Lower lobe of right lung (tissue), 2 donors: Measurements from ENCODE around the gene STON2. TPM values are rescaled to one million over a fixed set of nuclear protein-coding genes. Genes with fewer than 3 reads are reported as not detected.

Source experiments
- ATAC-seq, 2 donors: fragments of 200-7000 bp; cut with Tn5 transposase; one replicate each; pipeline ENCODE4 v1.9.1; 2020 to 2022; ENCODE audit warnings: mild to moderate bottlenecking in 2 of 2, moderate library complexity in 2 of 2
- DNase-seq: peaks from one replicate; pipeline ENCODE4 v3.0.0-alpha.2; 2020
- H3K27ac ChIP-seq: fragments of 200-600 bp; one replicate; pipeline ENCODE4 v1.8.0; 2022
- H3K27me3 ChIP-seq: fragments of 200-600 bp; one replicate; pipeline ENCODE4 v1.8.0; 2022; ENCODE audit warnings: low read depth
- H3K36me3 ChIP-seq: fragments of 200-600 bp; one replicate; pipeline ENCODE4 v1.8.0; 2022; ENCODE audit warnings: mild to moderate bottlenecking
- H3K4me1 ChIP-seq: fragments of 200-600 bp; one replicate; pipeline ENCODE4 v1.8.0; 2022
- H3K4me3 ChIP-seq: fragments of 200-600 bp; one replicate; pipeline ENCODE4 v1.8.0; 2022; ENCODE audit warnings: mild to moderate bottlenecking
- H3K9me3 ChIP-seq: fragments of 200-600 bp; one replicate; pipeline ENCODE4 v1.8.0; 2022
- CTCF ChIP-seq: fragments of 200-600 bp; IDR thresholded peaks from one replicate; pipeline ENCODE4 v1.8.0; 2022; ENCODE audit warnings: antibody characterized with exemption, mild to moderate bottlenecking
- intact Hi-C: fragments of 100-400 bp; cut with DNase I; formaldehyde crosslinking; loops from one replicate; pipeline ENCODE4 v1.11.0; 2022
- total RNA-seq: library from RNA; stranded (reverse); fragmentation: NEBNext Ultra II Directional; extraction: Animal tissue kit (Norgen Biotek cat#: 25700); gene quantifications from one replicate; pipeline ENCODE4 v1.2.1, GENCODE V29; 2021
- donor health status: DM: no; HTN: yes; CAD: no; lungs with severe emphysema.

STON2 gene
- total RNA-seq, 1 donor from 2014 or later = 34.3 TPM

GRCh38 chr14:81268016-81268416 lies 132.1 kb downstream of the STON2 start:
- Histone ChIP-seq H3K4me1 (peaks cover 6% of the 10 kb centered on the region), H3K9me3 (no peaks in the 10 kb centered on the region), H3K4me3 (no peak overlapping the region), H3K36me3 (no peaks in the 10 kb centered on the region), H3K27me3 (no peaks in the 10 kb centered on the region), H3K27ac (no peak overlapping the region)
- no peak for TF ChIP-seq CTCF
- DNase-seq (no peak), ATAC-seq (no peak)
- intact Hi-C loops = loop anchor here (10.0 kb wide), 1 partner anchor 187 kb away; no protein-coding TSS in a partner anchor

GRCh38 chr14:81265636-81266169 lies 134.4 kb downstream of the STON2 start:
- Histone ChIP-seq H3K36me3 (no peaks in the 10 kb centered on the region), H3K27ac (no peak overlapping the region), H3K4me1 (peaks cover 6% of the 10 kb centered on the region), H3K4me3 (no peak overlapping the region), H3K9me3 (no peaks in the 10 kb centered on the region), H3K27me3 (no peaks in the 10 kb centered on the region)
- intact Hi-C loops = loop anchor here (10.0 kb wide), 1 partner anchor 189 kb away; no protein-coding TSS in a partner anchor
- ATAC-seq = no peak
- no peak for DNase-seq
- TF ChIP-seq CTCF = no peak

GRCh38 chr14:81264671-81265070 lies 135.5 kb downstream of the STON2 start:
- Histone ChIP-seq H3K9me3 (no peaks in the 10 kb centered on the region), H3K36me3 (no peaks in the 10 kb centered on the region), H3K4me1 (peaks cover 2% of the 10 kb centered on the region), H3K27ac (no peak overlapping the region), H3K27me3 (no peaks in the 10 kb centered on the region), H3K4me3 (no peak overlapping the region)
- ATAC-seq = no peak
- intact Hi-C loops = loop anchor here (10.0 kb wide), 1 partner anchor 190 kb away; no protein-coding TSS in a partner anchor
- no peak for DNase-seq
- TF ChIP-seq CTCF = no peak

- ATAC-seq = no peak
- no peak for DNase-seq
- intact Hi-C loops = loop anchor here (10.0 kb wide), 1 partner anchor 191 kb away; no protein-coding TSS in a partner anchor
- H3K27me3 ChIP-seq = no peaks in the 10 kb centered on the region
- no peaks in the 10 kb centered on the region for H3K9me3 ChIP-seq
- no peaks in the 10 kb centered on the region for H3K4me1 ChIP-seq
- H3K36me3 ChIP-seq = no peaks in the 10 kb centered on the region
- H3K27ac ChIP-seq = no peak overlapping the region
- no peak overlapping the region for H3K4me3 ChIP-seq
- no peak for TF ChIP-seq CTCF
Measured at GRCh38 chr14:81263777-81264410, 136.2 kb downstream of the STON2 start.

GRCh38 chr14:81261176-81261575 lies 138.9 kb downstream of the STON2 start:
- no peaks in the 10 kb centered on the region for H3K4me1 ChIP-seq
- ATAC-seq (no peak), DNase-seq (no peak)
- intact Hi-C loops = loop anchor here (10.0 kb wide), 1 partner anchor 194 kb away; no protein-coding TSS in a partner anchor
- H3K36me3 ChIP-seq = no peaks in the 10 kb centered on the region
- TF ChIP-seq CTCF = no peak
- no peak overlapping the region for H3K27ac ChIP-seq
- no peak overlapping the region for H3K4me3 ChIP-seq
- H3K27me3 ChIP-seq = no peaks in the 10 kb centered on the region
- no peaks in the 10 kb centered on the region for H3K9me3 ChIP-seq
